Vagina (tissue), 2 donors: ENCODE results near the gene CAPZA2.
A peak's percentile ranks its signal among the peaks of the same experiment; 100 is the strongest.

Source experiments
- CTCF ChIP-seq, 3 experiments: fragments of 450-650 bp in 2 of 3; fragments of 200-600 bp in 1 of 3; sonication (generic) in 1 of 3; IDR thresholded peaks; one replicate each; pipeline ENCODE4 v1.5.1; 2017 to 2019; ENCODE audit warnings: antibody characterized with exemption in 3 of 3, mild to moderate bottlenecking in 2 of 3, moderate library complexity in 2 of 3
- POLR2A ChIP-seq, 2 donors: fragments of 450-650 bp; IDR thresholded peaks; one replicate each; pipeline ENCODE4 v1.6.1; 2017; ENCODE audit warnings: antibody characterized with exemption in 2 of 2, mild to moderate bottlenecking in 2 of 2, moderate library complexity in 2 of 2
- POLR2AphosphoS5 ChIP-seq, 2 donors: sonication (generic); formaldehyde crosslinking; IDR thresholded peaks; one replicate each; pipeline ENCODE4 v1.9.0; 2017; ENCODE audit warnings: antibody characterized with exemption in 2 of 2, mild to moderate bottlenecking in 2 of 2, low read depth in 1 of 2; ENCODE audit not compliant: insufficient read depth in 1 of 2

GRCh38 chr7:116876664-116877442 is 14.5 kb downstream of the CAPZA2 start:
- no peak for TF ChIP-seq POLR2A (IDR thresholded peaks at IDR 0.05)
- TF ChIP-seq CTCF (IDR thresholded peaks at IDR 0.05) = no peak
- peak in 1 of 2 donors; percentile 27 for TF ChIP-seq POLR2AphosphoS5 (IDR thresholded peaks at IDR 0.05; ENCODE audit: insufficient read depth in 1 of 2, low read depth in 1 of 2)
